Measurements from ENCODE around the gene ROPN1L. TPM values are rescaled to one million over a fixed set of nuclear protein-coding genes. Genes with fewer than 3 reads are reported as not detected.

ROPN1L gene
- total RNA-seq, 1 experiment from 2014 or later, result 7.1 TPM

DNA sequence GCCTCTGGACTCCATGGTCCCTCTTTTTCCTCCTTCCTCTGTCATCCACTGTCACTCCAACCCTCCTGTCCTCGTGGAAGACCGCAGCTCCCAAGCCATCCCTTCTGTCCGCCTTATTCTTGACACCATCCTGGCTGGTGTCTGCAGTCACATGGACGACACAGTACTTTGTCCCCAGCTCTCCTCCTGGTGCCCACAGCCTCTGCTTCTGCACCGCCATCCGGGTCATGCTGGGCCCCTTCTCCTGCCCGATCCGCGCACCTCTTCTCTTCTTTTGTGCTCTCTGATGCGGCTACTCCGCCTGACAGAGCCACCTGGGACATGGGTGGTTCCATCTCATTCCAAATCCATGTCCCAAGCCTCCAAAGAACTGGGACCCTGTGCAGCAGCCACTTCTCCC is 22.5 kb downstream of the ROPN1L start:
- Histone ChIP-seq H3F3A (ENCODE audit: insufficient read depth, low read depth) (peaks cover 27% of the 10 kb centered on the region), H3K4me1 (replicated peaks; ENCODE audit: insufficient read depth) (peaks cover 32% of the 10 kb centered on the region), H3K36me3 (ENCODE audit: low read depth) (no peaks in the 10 kb centered on the region), H3K4me2 (no peak overlapping the region), H3K9me3 (ENCODE audit: insufficient read depth, low read depth) (no peaks in the 10 kb centered on the region), H2AFZ (no peak overlapping the region), H4K20me1 (ENCODE audit: insufficient read depth) (no peaks in the 10 kb centered on the region), H3K27ac (no peak overlapping the region), H3K79me2 (ENCODE audit: low read depth) (no peaks in the 10 kb centered on the region), H3K27me3 (ENCODE audit: insufficient read depth, low read depth) (no peaks in the 10 kb centered on the region), H3K4me3 (no peak overlapping the region), H3K9me2 (ENCODE audit: insufficient read depth) (no peaks in the 10 kb centered on the region)
- BruUV-seq (replicated peaks), result no TSS peak
- POLR2A ChIA-PET (ENCODE audit: unreplicated experiment), result no interaction called here
- no peak for DNase-seq
- intact Hi-C loops (cut with micrococcal nuclease; ENCODE audit: unreplicated experiment), result no loop called here
- CTCF ChIA-PET, result no interaction called here
- TF ChIP-seq EZH2 (IDR thresholded peaks at IDR 0.05; ENCODE audit: low read depth) (no peak), CTCF (conservative IDR thresholded peaks at IDR 0.05) (no peak)

GRCh38 chr5:10465726-10466125 is 24.0 kb downstream of the ROPN1L start:
- no peaks in the 10 kb centered on the region for H3K27me3 ChIP-seq (ENCODE audit: insufficient read depth, low read depth)
- no peaks in the 10 kb centered on the region for H4K20me1 ChIP-seq (ENCODE audit: insufficient read depth)
- H3K4me1 ChIP-seq (replicated peaks; ENCODE audit: insufficient read depth), result peaks cover 26% of the 10 kb centered on the region
- H3K9me2 ChIP-seq (ENCODE audit: insufficient read depth), result no peaks in the 10 kb centered on the region
- POLR2A ChIA-PET (ENCODE audit: unreplicated experiment), result no interaction called here
- H3K4me2 ChIP-seq, result no peak overlapping the region
- no peak for DNase-seq
- H3F3A ChIP-seq (ENCODE audit: insufficient read depth, low read depth), result peaks cover 30% of the 10 kb centered on the region
- no peak overlapping the region for H3K4me3 ChIP-seq
- H3K36me3 ChIP-seq (ENCODE audit: low read depth), result no peaks in the 10 kb centered on the region
- H2AFZ ChIP-seq, result no peak overlapping the region
- intact Hi-C loops (cut with micrococcal nuclease; ENCODE audit: unreplicated experiment), result loop anchor here (2.0 kb wide), 1 partner anchor 47 kb away; no protein-coding TSS in a partner anchor
- CTCF ChIA-PET, result no interaction called here
- TF ChIP-seq CTCF (conservative IDR thresholded peaks at IDR 0.05) (no peak), EZH2 (IDR thresholded peaks at IDR 0.05; ENCODE audit: low read depth) (no peak)
- H3K9me3 ChIP-seq (ENCODE audit: insufficient read depth, low read depth), result no peaks in the 10 kb centered on the region
- no TSS peak for BruUV-seq (replicated peaks)
- no peaks in the 10 kb centered on the region for H3K79me2 ChIP-seq (ENCODE audit: low read depth)
- no peak overlapping the region for H3K27ac ChIP-seq

DNA sequence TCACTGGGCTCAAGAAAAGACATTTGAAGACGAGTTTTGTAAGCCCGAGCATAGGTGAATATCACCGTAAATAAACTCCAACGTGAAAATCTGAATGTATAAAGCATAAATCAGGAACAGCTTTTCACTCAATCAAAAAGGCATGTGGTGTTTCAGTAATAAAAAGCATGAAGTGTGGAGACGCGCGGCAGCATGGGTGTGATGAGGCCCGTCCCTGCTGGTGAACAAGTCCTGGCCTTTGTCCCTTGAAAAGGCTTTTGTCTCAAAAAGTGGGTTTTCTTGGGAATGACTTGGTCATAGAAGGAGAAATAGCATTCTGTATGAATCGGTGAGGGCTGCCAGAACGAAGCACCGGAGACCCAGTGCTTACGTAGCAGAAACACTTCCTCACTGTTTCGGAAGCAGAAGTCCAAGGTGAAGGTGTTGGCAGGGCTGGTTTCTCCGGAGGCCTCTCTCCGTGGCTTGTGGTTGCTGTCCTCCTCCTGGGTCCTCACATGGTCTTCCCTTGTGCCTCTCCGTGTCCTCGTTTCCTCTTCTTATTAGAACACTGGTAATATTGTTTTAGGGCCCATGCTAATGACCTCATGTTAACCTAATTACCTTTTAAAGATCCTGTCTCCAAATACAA is 24.9 kb downstream of the ROPN1L start:
- peak overlapping the region; percentile 80 for H3K27ac ChIP-seq
- peak overlapping the region; percentile 65 for H3K4me2 ChIP-seq
- H4K20me1 ChIP-seq (ENCODE audit: insufficient read depth), result no peaks in the 10 kb centered on the region
- intact Hi-C loops (cut with micrococcal nuclease; ENCODE audit: unreplicated experiment), result loop anchor here (1.0 to 2.0 kb wide), 4 partner anchors 15 to 89 kb away; no protein-coding TSS in a partner anchor
- H3K9me3 ChIP-seq (ENCODE audit: insufficient read depth, low read depth), result no peaks in the 10 kb centered on the region
- H3K79me2 ChIP-seq (ENCODE audit: low read depth), result no peaks in the 10 kb centered on the region
- TF ChIP-seq EZH2 (IDR thresholded peaks at IDR 0.05; ENCODE audit: low read depth) (no peak), CTCF (conservative IDR thresholded peaks at IDR 0.05) (no peak)
- CTCF ChIA-PET, result no interaction called here
- H3K27me3 ChIP-seq (ENCODE audit: insufficient read depth, low read depth), result no peaks in the 10 kb centered on the region
- H3K4me1 ChIP-seq (replicated peaks; ENCODE audit: insufficient read depth), result peaks cover 22% of the 10 kb centered on the region
- no peaks in the 10 kb centered on the region for H3K9me2 ChIP-seq (ENCODE audit: insufficient read depth)
- POLR2A ChIA-PET (ENCODE audit: unreplicated experiment), result no interaction called here
- DNase-seq, result no peak
- no peak overlapping the region; the same call in 1 of the 2 replicates for H3K4me3 ChIP-seq
- peak overlapping the region; percentile 66; the same call in 1 of the 2 replicates for H2AFZ ChIP-seq
- H3K36me3 ChIP-seq (ENCODE audit: low read depth), result no peaks in the 10 kb centered on the region
- H3F3A ChIP-seq (ENCODE audit: insufficient read depth, low read depth), result peaks cover 26% of the 10 kb centered on the region; the same call in 1 of the 2 replicates
- TSS peak; percentile 55 for BruUV-seq (replicated peaks)

Data from PC-9 (cell line).